Activated CD4-positive, alpha-beta T cell treated with anti-CD3 and anti-CD28 coated beads for 48 hours (primary cell): ENCODE data around the gene R3HDM2.
A peak's percentile ranks its signal among the peaks of the same experiment; 100 is the strongest.
"Not testable (repeated sequence)": the region's sequence is repeated elsewhere in the genome, so short reads cannot be mapped to it uniquely, and the experiment has no call there.

Experiments
- DNase-seq: peaks from one replicate; pipeline ENCODE4 v3.0.0-alpha.2; 2020

R3HDM2 gene

DNA sequence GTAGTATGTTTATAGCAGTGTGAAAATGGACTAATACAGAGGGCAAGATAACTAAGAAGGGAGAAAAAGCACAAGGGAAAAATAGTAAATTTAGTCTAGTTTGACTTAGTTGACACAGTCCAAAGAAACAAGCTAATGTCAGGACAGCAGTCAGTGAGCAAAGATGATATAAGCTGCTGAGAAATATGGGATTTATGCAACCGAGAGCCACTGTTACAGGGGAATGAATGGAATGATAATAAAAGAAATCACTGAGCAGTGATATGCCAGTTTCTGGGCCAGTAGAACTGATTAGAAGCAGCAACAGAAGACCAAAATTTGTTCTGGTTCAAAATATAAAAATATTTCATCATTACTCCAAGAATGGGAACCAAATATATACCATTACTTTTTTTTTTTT, 60.1 kb downstream of the R3HDM2 start:
- DNase-seq = no peak

DNA sequence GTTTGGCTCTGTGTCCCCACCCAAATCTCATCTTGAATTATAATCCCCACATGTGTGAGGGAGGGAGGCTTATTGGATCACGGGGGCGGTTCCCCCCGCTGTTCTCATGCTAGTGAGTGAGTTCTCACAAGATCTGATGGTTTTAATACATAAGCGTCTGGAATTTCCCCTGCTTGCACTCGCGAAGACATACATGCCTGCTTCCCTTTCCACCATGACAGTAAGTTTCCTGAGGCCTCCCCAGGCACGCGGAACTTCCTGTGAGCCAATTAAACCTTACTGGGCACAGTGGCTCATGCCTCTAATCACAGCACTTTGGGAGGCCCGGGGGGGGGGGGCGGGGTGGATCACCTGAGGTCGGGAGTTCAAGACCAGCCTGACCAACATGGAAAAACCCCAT, 60.8 kb downstream of the R3HDM2 start:
- no peak for DNase-seq

DNA sequence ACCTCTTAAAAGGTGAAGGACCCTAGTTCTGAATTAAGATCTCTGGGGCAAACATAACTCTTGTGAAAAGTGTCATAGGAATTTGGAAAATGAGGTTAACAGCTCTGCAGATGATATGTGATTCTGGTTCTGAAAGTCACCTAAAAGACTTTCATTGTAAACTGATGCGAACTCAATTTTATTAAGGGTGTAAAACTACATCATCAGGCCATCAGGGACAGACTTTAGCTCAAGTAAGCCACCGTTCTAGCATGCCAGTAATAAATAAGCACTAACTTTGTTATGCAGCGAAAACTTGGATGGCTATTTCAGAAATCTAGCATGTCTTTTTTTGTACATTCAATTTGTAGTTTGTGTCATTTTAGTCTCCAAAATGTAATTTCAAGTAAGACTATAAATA, 61.6 kb downstream of the R3HDM2 start:
- DNase-seq = no peak

DNA sequence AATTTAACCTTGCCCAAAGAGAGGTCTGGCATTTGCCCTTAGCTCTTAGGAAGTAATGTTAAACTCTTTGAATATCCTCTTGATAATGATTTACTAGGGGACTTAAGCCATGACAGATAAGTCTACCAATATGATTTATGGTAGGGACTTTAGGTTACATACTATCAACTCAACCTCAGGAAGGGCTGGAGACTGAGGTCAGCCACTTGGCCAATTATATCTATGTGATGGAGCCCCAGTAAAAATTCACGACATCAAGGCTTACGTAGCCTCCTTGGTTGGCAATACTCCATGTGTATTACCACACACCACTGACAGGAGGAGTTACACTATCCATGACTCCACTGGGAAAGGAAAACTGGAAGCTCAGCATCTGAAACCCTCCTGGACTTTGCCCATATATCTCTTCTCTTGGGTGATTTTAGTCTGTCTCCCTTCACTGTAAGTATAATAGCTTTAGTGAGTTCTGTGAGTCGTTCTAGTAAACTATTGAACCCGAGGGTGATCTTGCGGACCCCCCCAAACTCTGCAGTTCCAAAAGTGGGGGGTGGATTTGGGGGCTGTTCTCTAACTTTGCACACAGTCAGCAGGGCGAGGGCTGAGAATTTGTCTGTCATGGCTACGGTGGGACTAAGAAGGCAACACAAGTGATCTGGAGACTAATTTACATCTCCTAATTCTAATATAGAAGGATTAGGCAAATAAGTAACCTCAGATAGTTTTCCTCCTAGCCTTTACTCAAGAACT, 62.3 kb downstream of the R3HDM2 start:
- no peak for DNase-seq

DNA sequence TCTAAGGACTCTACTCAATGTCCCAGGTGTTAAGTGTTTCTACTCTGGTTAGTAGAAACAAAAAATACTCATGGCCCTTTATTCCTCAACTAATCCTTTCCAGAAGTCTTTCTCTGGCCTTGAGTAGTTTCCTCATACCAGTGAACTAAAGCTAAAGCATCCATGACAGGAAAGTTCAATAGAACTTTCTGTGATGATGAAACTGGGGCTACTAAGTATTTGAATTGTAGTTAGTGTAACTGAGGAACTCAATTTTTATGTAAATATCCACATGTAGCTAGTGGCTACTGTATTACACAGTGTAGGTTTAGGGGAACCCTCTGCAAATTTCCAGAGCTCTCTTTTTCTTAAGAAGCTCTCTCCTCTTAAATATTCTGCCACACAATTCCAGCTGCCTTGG, 63.7 kb downstream of the R3HDM2 start:
- DNase-seq = no peak

DNA sequence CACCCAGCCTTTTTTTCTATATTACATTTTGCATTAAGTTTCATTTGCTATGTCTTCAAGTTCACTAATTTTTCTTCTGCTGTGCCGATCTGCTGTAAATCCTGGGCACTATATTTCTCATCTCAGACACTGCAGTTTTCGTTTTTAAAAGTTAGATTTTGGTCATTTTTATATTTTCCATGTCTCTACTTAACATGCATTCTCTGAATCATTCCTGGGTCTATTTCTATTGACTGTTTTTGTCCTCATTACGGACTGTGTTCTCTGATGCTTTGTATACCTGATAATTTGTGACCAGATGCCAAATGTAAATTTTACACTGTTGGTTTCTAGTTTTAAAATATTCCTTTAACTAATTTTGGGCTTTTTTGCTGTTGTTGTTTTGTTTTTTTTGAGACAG, 64.5 kb downstream of the R3HDM2 start:
- DNase-seq = no peak

DNA sequence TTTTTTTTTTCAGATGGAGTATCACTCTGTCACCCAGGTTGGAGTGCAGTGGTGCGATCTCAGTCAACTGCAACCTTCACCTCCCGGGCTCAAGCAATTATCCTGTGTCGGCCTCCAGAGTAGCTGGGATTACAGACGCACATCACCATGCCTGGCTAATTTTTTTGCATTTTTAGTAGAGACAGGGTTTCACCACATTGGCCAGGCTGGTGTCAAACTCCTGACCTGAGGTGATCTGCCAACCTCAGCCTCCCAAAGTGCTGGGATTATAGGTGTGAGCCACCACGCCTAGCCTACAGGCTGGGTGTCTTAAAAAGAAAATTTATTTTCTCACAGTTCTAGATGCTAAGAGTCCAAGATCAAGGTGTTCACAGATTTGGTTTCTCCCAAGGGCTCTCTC, 66.7 kb downstream of the R3HDM2 start:
- DNase-seq = not testable (repeated sequence)

DNA sequence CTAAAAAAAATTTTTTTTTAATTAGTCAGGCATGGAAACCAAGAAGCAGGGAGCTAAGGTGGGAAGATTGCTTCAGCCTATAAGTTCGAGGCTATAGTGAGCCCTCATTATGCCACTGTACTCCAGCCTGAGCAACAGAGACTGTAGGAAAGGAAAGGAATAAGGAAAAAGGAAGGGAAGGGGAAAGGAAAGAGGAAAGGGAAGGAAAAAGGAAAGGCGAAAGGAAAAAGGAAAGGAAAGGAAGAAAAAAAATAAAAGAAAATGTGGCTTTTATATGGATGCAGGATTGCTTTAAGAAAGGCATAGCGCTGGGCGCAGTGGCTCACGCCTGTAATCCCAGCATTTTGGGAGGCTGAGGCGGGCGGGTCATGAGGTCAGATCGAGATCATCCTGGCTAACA, 70.4 kb downstream of the R3HDM2 start:
- DNase-seq = no peak

DNA sequence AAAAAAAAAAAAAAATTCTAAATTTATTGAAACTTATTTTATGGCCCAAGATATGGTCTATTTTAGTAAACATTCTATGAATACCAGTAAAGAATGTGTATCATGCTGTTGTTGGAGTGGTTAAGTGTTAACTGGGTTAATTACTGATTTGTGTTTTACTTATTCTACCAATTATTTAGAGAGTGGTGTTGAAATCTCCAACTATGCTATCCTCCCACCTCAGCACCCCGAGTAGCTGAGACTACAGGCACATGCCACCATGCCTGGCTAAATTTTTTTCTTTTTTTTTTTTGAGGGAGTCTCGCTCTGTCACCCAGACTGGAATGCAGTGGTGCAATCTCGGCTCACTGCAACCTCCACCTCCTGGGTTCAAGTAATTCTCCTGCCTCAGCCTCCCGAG, 72.2 kb downstream of the R3HDM2 start:
- no peak for DNase-seq

DNA sequence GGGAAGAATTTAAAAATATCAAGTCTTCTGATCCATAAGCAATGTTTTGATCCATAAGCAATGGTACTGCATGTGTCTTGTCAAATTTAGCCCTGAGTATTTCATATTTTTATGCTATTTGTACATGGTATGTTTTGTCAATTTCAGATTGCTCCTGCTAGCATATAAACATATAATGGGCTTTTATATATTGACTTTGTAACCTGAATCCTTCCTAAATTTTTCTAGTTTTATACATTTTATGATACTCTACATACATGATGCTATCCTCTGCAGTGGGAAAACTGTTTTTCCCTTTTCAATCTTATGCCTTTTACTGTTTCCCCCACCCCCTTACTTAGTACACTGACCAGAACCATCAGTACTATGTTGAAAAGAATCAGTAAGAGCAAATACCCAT, 75.1 kb downstream of the R3HDM2 start:
- DNase-seq = no peak

DNA sequence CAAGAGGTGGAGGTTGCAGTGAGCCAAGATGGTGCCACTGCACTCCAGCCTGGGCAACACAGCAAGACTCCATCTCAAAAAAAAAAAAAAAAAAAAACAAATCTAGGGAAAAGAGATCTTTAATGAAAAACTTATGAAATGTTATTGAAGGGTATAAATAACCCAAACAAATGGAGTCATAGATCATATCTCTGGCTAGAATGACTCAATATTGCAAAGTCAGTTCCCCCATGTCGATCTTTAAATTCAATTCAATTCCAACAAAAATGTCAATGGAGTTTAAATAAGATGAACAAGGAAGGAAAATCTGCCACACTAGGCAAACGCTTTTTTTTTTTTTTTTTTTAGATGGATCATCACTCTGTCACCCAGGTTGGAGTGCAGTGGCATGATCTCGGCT, 78.7 kb downstream of the R3HDM2 start:
- DNase-seq = no peak

DNA sequence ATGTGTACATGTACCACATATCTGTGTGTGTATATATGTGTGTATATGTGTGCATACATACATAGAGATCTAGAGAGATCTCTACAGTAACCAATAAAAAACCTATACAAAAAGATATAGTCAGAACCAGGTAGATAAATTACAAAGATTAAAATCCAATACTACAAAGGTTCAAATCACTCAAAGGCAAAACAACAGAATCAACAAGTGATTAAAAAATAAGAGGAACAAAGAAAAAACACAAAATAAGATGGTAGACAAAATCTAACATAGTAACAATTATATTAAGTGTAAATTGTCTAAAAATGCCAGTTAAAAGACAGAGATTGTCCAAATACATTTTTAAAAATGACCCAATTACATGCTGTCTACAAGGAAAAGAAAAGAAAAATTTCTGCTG, 83.6 kb downstream of the R3HDM2 start:
- DNase-seq = no peak

DNA sequence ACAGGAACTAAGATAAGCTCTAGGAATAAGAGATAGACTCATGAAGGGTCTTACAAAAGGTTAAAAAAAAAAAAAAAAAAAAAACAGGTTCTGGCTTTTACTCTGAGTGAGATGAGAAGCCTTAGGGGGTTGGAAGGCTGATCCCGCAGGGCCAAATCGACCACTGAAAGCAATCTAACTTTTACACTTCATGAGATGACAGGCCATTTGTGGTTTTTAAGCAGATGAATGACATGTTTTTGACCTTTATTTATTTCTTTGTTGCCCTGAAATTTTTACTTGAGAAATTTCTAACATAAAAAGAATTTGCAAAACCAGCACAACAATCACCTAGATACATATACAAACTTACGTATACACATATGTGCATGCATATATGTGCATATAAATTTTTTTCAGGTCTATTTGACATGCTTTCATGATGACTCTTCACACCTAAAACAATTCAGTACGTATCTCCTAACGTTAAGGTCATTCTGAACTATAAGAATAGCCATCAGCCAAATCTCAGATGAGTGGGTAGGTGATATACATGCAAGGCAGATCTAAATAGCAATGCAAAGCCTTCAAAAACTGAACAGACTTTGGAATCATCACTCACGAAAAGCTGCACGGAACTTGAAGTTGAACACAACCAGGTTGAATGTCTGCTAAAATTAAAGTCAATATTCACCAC, 87.0 kb downstream of the R3HDM2 start:
- peak; percentile 37 for DNase-seq

DNA sequence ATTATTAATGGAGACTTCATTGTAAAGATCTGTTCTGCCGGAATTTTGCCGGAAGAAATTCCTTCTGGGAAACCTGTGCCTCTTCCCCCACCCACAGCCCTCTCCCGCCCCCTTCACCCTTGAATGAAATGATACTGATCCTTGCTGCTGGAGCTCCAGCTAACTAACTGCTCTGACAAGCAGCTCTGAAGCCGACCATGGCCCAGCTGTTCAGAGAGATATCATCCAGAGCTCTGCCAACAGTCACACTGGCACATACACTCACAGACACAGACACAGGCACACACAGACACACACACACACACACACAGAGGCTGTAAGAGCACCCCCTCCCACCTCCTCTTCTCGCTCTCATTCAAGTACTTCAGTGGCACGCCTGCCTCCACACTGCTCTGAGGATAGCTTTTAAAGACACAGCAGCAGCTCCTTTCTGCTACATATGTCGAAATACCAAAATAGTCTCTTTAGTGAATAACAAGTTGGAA, 88.6 kb downstream of the R3HDM2 start:
- peak; percentile 9 for DNase-seq

DNA sequence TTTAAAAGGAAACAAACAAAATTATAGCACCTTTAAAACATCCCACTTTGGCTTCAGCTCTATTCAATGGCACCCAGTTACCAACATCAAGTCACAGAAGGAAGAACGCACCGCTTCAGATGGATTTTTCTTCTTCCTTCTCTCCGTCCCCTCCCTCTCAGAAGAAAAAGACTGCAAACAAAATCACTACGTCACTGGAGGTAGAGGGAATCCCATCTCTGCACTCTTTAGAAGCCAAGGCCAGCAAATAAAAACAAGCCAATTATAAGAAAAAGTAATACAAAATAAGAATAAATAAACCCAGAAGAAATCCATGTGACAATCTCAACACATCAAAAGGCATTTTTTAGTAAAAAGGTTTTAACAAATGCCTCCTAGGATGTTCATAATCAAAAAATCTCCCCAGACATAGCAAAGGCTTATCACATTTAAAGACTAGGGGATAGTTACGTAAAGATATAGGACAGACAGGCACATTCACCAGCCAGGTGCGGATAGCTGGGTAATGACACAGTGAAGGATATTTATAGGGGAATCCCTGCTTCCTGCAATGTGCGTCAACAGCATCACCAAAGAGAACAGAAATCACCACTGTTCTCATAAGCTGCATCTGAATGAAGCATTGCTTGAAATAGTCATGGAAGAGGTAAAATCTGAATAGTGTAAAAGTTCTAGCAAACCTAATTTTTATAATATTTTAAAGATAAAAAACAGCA, 89.4 kb downstream of the R3HDM2 start:
- DNase-seq = no peak

DNA sequence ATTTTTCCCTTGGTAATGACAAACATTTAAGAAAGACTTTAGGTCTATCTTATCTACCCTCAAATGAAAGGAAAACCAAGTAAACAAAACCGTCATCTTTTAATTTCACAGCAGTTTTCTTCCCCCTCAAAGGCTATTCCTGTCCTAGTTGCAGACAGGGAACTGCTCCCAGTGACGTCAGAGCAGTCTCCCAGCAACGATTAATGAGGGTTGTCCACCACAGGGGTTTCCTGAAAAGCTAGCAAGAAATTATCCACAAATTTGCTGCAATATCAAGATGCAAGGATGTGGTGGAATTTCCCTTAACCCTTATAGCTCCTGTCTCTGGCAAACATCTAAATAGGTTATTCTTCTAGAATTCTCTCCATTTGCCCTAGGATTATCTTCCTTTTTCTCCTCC, 90.7 kb downstream of the R3HDM2 start:
- DNase-seq = no peak

DNA sequence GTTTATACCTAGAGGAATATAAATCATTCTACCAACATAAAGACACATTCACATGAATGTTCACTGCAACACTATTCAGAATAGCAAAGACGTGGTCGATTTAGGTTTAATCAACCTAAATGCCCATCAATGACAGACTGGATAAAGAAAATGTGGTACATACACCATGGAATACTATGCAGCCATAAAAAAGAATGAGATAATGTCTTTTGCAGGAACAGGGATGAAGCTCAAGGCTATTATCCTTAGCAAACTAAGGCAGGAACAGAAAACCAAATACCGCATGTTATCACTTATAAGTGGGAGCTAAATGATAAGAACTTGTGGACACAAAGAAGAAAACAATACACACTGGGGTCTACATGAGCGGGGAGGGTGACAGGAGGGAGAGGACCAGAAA, 94.5 kb downstream of the R3HDM2 start:
- not testable (repeated sequence) for DNase-seq

DNA sequence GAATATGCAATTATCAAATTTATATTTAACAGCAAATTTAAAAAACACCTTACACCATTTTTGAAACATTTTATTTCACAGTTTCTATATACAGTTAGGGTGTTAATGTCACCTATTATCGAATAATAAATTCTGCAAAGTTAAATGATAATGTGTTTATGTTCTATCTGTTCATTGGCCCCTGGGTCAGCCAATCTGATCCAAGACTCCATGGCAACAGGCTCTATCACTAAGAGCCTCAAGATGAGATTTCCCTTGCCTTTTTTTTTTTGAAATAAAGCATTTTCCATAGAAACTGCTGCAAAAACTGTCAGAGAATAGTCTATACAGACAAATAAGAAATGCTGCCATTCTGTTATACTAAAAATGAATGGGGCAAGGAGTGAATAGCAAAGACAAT, 96.6 kb downstream of the R3HDM2 start:
- DNase-seq = no peak

DNA sequence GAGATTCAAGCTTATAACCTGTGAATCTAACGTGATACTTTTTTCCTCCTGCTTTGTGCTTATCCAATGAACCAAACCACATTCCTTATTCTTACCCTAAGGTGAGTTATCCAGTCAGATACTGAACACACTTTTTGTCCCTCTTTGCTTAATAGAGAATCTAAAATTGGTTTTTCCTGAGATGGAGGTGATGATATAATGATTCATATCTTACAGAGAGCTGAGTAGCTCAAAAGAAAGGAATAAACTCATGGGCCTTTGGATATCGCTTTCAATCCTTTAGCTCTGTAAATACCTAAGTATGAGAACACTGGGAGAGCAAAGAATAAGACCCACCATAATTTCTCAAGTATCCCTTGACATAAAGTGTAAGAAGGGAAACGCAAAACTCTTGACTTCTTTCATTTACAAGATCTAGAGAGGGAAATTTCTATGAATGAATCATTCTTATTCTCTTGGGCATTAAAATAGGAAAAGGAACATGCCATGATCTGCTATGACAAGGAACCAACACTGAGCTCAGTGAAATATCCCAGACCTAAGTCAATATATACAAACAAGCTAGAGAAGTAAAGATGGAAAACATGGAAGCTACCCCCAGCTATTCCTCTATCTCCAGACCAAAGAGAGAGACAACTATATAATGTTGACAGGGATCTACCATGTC, 98.1 kb downstream of the R3HDM2 start:
- DNase-seq = no peak

DNA sequence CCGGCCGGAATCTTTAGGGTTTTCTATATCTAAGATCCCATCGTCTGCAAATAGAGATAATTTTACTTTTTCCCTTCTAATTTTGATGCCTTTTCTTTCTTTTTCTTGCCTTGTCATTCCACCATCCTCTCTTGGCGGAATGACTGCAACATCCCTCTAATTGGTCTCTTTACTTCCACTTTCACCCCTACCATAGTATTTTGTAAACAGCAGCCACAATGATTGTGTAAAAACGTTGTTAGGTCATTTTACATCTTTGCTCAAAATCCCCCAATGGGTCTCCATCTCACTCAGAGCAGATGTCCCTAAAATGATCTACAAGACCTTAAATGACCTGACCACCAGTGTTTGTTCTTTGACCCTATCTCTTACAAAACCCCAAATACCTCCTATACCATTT, 99.9 kb downstream of the R3HDM2 start:
- no peak for DNase-seq

DNA sequence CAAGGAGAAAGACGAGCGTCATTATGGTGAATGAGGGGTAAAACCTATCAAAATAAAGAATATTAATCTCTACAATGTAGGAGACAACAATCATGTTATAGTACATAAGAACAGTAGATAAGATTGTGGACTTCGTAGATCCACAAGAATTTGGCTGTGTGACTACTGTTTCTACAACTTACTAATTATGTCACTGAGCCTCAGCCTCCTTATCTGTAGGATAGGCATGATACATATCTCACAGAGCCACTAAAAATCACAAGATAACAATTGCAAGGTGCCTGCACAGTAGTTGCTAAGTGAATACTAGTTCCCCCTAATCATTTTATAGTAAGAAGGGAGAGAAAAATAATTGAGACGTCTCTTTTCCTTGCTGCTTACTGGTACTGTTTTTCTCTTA, 101.6 kb downstream of the R3HDM2 start:
- DNase-seq = no peak

DNA sequence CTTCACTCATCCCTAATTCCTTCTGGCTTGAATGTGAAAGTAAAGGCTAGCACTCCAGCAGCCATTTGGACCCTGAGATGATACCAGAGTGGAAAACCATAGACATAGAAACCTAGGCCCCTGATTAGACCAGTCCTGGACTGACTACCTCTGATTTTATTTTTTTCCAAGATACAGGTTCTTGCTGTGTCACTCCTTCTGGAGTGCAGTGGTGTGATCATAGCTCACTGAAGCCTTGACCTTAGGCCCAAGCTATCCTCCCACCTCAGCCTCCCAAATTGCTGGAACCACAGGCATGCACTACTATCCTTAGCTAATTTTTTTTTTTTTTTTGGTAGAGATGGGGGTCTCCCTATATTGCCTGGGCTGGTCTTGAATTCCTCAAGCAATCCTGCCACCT, 105.4 kb downstream of the R3HDM2 start:
- DNase-seq = no peak

DNA sequence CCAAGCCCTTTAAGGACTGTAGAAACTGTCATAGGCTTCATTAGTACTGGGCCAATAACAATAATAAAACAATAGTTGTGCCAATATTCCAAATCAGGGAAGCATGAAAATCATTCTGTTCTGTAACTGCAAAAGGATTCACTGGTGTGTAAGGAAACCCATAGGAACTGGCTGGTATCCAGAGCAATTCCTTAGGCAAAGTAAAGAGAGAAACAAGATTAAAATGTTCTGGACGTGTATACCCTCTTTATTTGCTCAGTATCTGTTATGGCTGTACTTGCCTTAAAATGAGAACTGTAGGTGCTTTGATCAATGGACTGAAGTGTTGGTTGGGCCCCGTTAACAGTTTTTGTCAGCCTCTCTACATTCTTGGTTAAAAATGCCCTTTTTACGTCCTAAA, 107.4 kb downstream of the R3HDM2 start:
- DNase-seq = no peak

DNA sequence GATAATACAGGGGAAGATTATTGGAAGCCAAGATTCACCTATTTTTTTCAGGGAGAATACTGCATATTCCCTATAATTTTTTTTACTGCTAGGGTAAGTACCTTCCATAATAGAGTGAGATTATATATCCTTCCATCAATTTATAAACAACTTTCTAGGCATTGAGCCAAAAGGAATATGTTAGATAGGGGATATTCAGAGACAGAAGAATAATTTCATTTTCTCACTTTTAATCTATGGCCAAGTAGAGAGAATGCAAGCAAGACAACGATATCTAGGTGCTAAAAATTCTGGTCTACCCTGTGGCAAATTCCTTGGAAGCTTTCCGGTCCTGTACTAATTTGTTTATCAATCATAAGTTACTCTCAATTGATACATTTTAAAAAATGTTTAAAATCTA, 110.2 kb downstream of the R3HDM2 start:
- DNase-seq = no peak
